Kidney (tissue), 14 donors: Measurements from ENCODE around the gene POP5. TPM values are rescaled to one million over a fixed set of nuclear protein-coding genes. Genes with fewer than 3 reads are reported as not detected.
"Not testable (repeated sequence)": the region's sequence is repeated elsewhere in the genome, so short reads cannot be mapped to it uniquely, and the experiment has no call there.

Experiments
- DNase-seq, 5 donors: peaks; one replicate each; pipeline ENCODE4 v3.0.0-alpha.2; 2013 to 2020
- FAIRE-seq: peaks from 2 replicates; lab custom pipeline; 2012; peaks lifted over from hg19 to GRCh38; lab: Jason Lieb, UNC
- H3K27ac ChIP-seq, 2 donors: one replicate each; pipeline ENCODE4 v1.7.0; 2013; ENCODE audit warnings: low read depth in 2 of 2, low read length in 2 of 2, inconsistent platforms in 1 of 2
- H3K27me3 ChIP-seq: one replicate; pipeline ENCODE4 v1.7.1; 2013; ENCODE audit warnings: low read length, inconsistent platforms; ENCODE audit not compliant: control insufficient read depth, insufficient read depth
- H3K36me3 ChIP-seq, 3 donors: one replicate each; pipeline versions ENCODE4 v1.7.0 to v1.7.1; 2013; ENCODE audit warnings: low read length in 3 of 3, control low read depth in 1 of 3, inconsistent platforms in 1 of 3; ENCODE audit not compliant: insufficient read depth in 3 of 3, control insufficient read depth in 2 of 3
- H3K4me1 ChIP-seq, 3 donors: one replicate each; pipeline versions ENCODE4 v1.7.0 to v1.7.1; 2013; ENCODE audit warnings: low read length in 3 of 3, inconsistent platforms in 1 of 3, low read depth in 1 of 3; ENCODE audit not compliant: control insufficient read depth in 2 of 3, insufficient read depth in 2 of 3
- H3K4me3 ChIP-seq, 3 donors: one replicate each; pipeline versions ENCODE4 v1.7.0 to v1.8.1; 2013; ENCODE audit warnings: low read length in 3 of 3, control low read depth in 1 of 3, inconsistent platforms in 1 of 3
- H3K9ac ChIP-seq, 3 donors: one replicate each; pipeline versions ENCODE4 v1.7.0 to v1.7.1; 2013; ENCODE audit warnings: low read length in 3 of 3, control low read depth in 1 of 3, inconsistent platforms in 1 of 3
- H3K9me3 ChIP-seq, 3 donors: one replicate each; pipeline versions ENCODE4 v1.7.0 to v1.7.1; 2013; ENCODE audit warnings: low read length in 3 of 3, control low read depth in 1 of 3, inconsistent platforms in 1 of 3; ENCODE audit not compliant: control insufficient read depth in 2 of 3, insufficient read depth in 1 of 3
- CTCF ChIP-seq: IDR thresholded peaks from 3 replicates; pipeline ENCODE4 v1.5.1; 2012; ENCODE audit warnings: mild to moderate bottlenecking, moderate library complexity, borderline replicate concordance; ENCODE audit not compliant: insufficient read depth; ENCODE audit errors: extremely low read depth
- intact Hi-C: fragments of 100-400 bp; cut with DNase I; formaldehyde crosslinking; loops from one replicate; pipeline ENCODE4 v1.11.1; 2022
- polyA plus RNA-seq: library from polyadenylated mRNA; stranded (reverse); fragments of 350-450 nt; fragmentation: Illumina TruSeq; extraction: RNeasy Lipid Tissue Mini Kit (QIAGEN cat#74804); gene quantifications from one replicate; pipeline ENCODE4 v1.2.3, GENCODE V29; 2014; ENCODE audit warnings: low read depth, low replicate concordance; ENCODE audit not compliant: insufficient read depth
- total RNA-seq: library from RNA; stranded (reverse); fragmentation: NEBNext Ultra II Directional; extraction: Animal tissue kit (Norgen Biotek cat#: 25700); gene quantifications from one replicate; pipeline ENCODE4 v1.2.1, GENCODE V29; 2021
- donor health status: control.
- donor health status: control.
- donor health status: control.
- donor health status: control.
- donor health status: control.
- donor health status: DM: yes; HTN: yes; CAD: no.
- donor health status: Normal renal cell carcinoma (clear cell type).

POP5 gene
- total and polyA plus RNA-seq, 2 donors from 2014 or later, result 50.0 to 111 TPM

- H3K27ac ChIP-seq, result no peak overlapping the region
- DNase-seq, result no peak
- H3K4me1 ChIP-seq, result no peaks in the 10 kb centered on the region
- intact Hi-C loops, result no loop called here
- H3K27me3 ChIP-seq, result no peaks in the 10 kb centered on the region
- H3K9me3 ChIP-seq, result no peaks in the 10 kb centered on the region
- no peak for TF ChIP-seq CTCF
- no peak overlapping the region for H3K4me3 ChIP-seq
- no peak overlapping the region for H3K9ac ChIP-seq
- H3K36me3 ChIP-seq, result no peaks in the 10 kb centered on the region
- FAIRE-seq, result no peak
Measured at GRCh38 chr12:120618954-120619615, 37.9 kb upstream of the POP5 start.

DNA sequence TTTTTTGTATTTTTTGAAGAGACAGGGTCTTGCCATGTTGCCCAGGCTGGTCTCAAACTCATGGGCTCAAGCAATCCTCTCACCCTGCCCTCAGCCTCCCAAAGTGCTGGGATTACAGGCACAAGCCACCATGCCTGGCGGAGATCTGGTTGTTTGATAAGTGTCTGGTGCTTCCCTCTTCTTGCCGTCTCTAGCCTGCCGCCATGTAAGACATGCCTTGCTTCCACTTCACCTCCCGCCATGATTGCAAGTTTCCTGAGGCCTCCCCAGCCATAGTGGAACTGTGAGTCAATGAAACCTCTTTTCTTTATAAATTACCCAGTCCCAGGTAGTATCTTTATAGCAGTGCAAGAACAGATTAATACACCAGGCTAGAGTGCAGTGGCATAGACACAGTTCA is 36.6 kb upstream of the POP5 start:
- H3K27ac ChIP-seq, H3K9me3 ChIP-seq, intact Hi-C loops, FAIRE-seq, H3K4me1 ChIP-seq, H3K4me3 ChIP-seq, H3K36me3 ChIP-seq, H3K27me3 ChIP-seq, DNase-seq, H3K9ac ChIP-seq: not testable (repeated sequence)

GRCh38 chr12:120617193-120617592 is 36.0 kb upstream of the POP5 start:
- H3K36me3 ChIP-seq, H3K9ac ChIP-seq, intact Hi-C loops, H3K27ac ChIP-seq, H3K9me3 ChIP-seq, H3K4me1 ChIP-seq, H3K27me3 ChIP-seq, DNase-seq, FAIRE-seq, H3K4me3 ChIP-seq: not testable (repeated sequence)

GRCh38 chr12:120614848-120615247 is 33.6 kb upstream of the POP5 start:
- H3K4me1 ChIP-seq, result no peaks in the 10 kb centered on the region
- no peak overlapping the region for H3K4me3 ChIP-seq
- no peak overlapping the region for H3K9ac ChIP-seq
- DNase-seq (no peak), FAIRE-seq (no peak)
- no peaks in the 10 kb centered on the region for H3K27me3 ChIP-seq
- no peak overlapping the region for H3K27ac ChIP-seq
- intact Hi-C loops, result no loop called here
- no peak for TF ChIP-seq CTCF
- no peaks in the 10 kb centered on the region for H3K9me3 ChIP-seq
- no peaks in the 10 kb centered on the region for H3K36me3 ChIP-seq

DNA sequence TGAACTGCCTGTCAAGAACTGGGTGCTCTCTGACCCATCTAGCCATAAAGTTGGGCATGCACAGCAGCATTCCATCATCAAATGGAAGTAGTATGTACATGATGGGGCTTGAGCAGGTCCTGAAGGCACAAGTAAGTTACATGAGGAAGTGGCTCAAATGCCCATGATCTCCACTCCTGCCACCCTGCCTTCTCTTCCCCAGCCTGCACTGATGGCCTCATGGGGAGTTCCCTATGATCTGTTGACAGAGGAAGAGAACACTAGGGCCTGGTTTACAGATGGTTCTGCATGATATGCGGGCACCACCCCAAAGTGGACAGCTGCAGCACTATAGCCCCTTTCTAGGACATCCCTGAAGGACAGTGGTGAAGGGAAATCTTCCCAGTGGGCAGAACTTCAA is 30.3 kb upstream of the POP5 start:
- DNase-seq, H3K9ac ChIP-seq, H3K4me1 ChIP-seq, intact Hi-C loops, H3K27me3 ChIP-seq, H3K9me3 ChIP-seq, H3K36me3 ChIP-seq, H3K27ac ChIP-seq, FAIRE-seq, H3K4me3 ChIP-seq: not testable (repeated sequence)
